HepG2 (cell line): ENCODE data around the gene VPREB3. TPM values are rescaled to one million over a fixed set of nuclear protein-coding genes. Genes with fewer than 3 reads are reported as not detected.
A peak's percentile ranks its signal among the peaks of the same experiment; 100 is the strongest.

Experiments used
- BORCS8-MEF2B ChIP-seq: sonication (generic); formaldehyde crosslinking; IDR thresholded peaks from 2 replicates; pipeline ENCODE4 v1.8.0; 2022; ENCODE audit warnings: mild to moderate bottlenecking, missing genetic modification reagents
- NAIF1 ChIP-seq: sonication (generic); formaldehyde crosslinking; IDR thresholded peaks from 2 replicates; pipeline ENCODE4 v1.5.0; 2020; ENCODE audit warnings: mild to moderate bottlenecking, missing genetic modification reagents, borderline replicate concordance
- NFKB2 ChIP-seq: sonication (generic); formaldehyde crosslinking; IDR thresholded peaks from 2 replicates; pipeline ENCODE4 v1.4.0; 2020; ENCODE audit warnings: missing genetic modification reagents, borderline replicate concordance
- PHF8 ChIP-seq: sonication (generic); formaldehyde crosslinking; IDR thresholded peaks from 2 replicates; pipeline ENCODE4 v1.5.0; 2020; ENCODE audit warnings: missing genetic modification reagents
- SIN3A ChIP-seq: IDR thresholded peaks from 2 replicates; pipeline ENCODE4 v1.6.1; 2011; ENCODE audit warnings: low read depth, mild to moderate bottlenecking, control low read depth, low read length, borderline replicate concordance
- SIX4 ChIP-seq: sonication (generic); formaldehyde crosslinking; IDR thresholded peaks from 2 replicates; pipeline ENCODE4 v1.4.0; 2020; ENCODE audit warnings: missing genetic modification reagents
- TEAD2 ChIP-seq: sonication (generic); formaldehyde crosslinking; IDR thresholded peaks from 2 replicates; pipeline ENCODE4 v1.9.0; 2021; ENCODE audit warnings: missing genetic modification reagents
- THRA ChIP-seq: sonication (generic); formaldehyde crosslinking; IDR thresholded peaks from 2 replicates; pipeline ENCODE4 v1.4.0; 2020; ENCODE audit warnings: missing genetic modification reagents, borderline replicate concordance
- USF2 ChIP-seq, 2 experiments: sonication (generic) in 1 of 2; formaldehyde crosslinking in 1 of 2; IDR thresholded peaks; 2 replicates each; pipeline versions ENCODE4 v1.5.1 to v1.6.1; 2011 to 2020; ENCODE audit warnings: borderline replicate concordance in 1 of 2, low read depth in 1 of 2, low read length in 1 of 2, mild to moderate bottlenecking in 1 of 2, missing genetic modification reagents in 1 of 2, moderate library complexity in 1 of 2
- XBP1 ChIP-seq: sonication (generic); formaldehyde crosslinking; IDR thresholded peaks from 2 replicates; pipeline ENCODE4 v1.5.0; 2020; ENCODE audit warnings: missing genetic modification reagents
- YEATS2 ChIP-seq: sonication (generic); formaldehyde crosslinking; IDR thresholded peaks from 2 replicates; pipeline ENCODE4 v1.4.0; 2020; ENCODE audit warnings: missing genetic modification reagents, borderline replicate concordance
- ZHX2 ChIP-seq, 2 experiments: sonication (generic) in 1 of 2; formaldehyde crosslinking in 1 of 2; IDR thresholded peaks; 2 replicates each; pipeline versions ENCODE4 v1.6.1 to v1.9.0; 2014 to 2022; ENCODE audit warnings: antibody characterized with exemption in 1 of 2, borderline replicate concordance in 1 of 2, inconsistent platforms in 1 of 2, low read depth in 1 of 2, missing genetic modification reagents in 1 of 2
- ZNF501 ChIP-seq: sonication (generic); formaldehyde crosslinking; IDR thresholded peaks from 2 replicates; pipeline ENCODE4 v1.5.1; 2020; ENCODE audit warnings: mild to moderate bottlenecking, moderate library complexity, missing genetic modification reagents
- ZNF546 ChIP-seq: sonication (generic); formaldehyde crosslinking; conservative IDR thresholded peaks from 2 replicates; pipeline ENCODE4 v1.8.1; 2023; ENCODE audit warnings: mild to moderate bottlenecking, missing genetic modification reagents
- ZNF713 ChIP-seq: sonication (generic); formaldehyde crosslinking; IDR thresholded peaks from 2 replicates; pipeline ENCODE4 v1.4.0; 2020; ENCODE audit warnings: mild to moderate bottlenecking, missing genetic modification reagents
- ZNF883 ChIP-seq: sonication (generic); formaldehyde crosslinking; IDR thresholded peaks from 2 replicates; pipeline ENCODE4 v1.5.1; 2020; ENCODE audit warnings: mild to moderate bottlenecking, missing genetic modification reagents; ENCODE audit errors: not compliant biosample characterization
- polyA plus RNA-seq, 8 experiments: library from polyadenylated mRNA; depleted of rRNA in 3 of 8; stranded (reverse) in 7 of 8; unstranded in 1 of 8; fragments of >200 nt; fragmentation: Illumina TruSeq in 4 of 8; extraction: Trizol in 4 of 8; gene quantifications; 2 replicates each; pipeline versions ENCODE4 v1.2.1 to v1.2.3, GENCODE V29; 2011 to 2016; ENCODE audit warnings: low read depth in 4 of 8, missing spikeins in 1 of 8, mixed read lengths in 1 of 8; ENCODE audit not compliant: insufficient read depth in 1 of 8
- total RNA-seq, 5 experiments: library from RNA; depleted of rRNA; stranded (reverse); fragments of >200 nt; fragmentation: Illumina TruSeq; extraction: Trizol; gene quantifications; 2 replicates each; pipeline ENCODE4 v1.2.3, GENCODE V29; 2016; ENCODE audit warnings: low read depth in 1 of 5

VPREB3 gene
- total and polyA plus RNA-seq, 2 of the 13 experiments (the other 11 are each of a cell fraction or from before 2014, with no cell fraction given), result 0.22 TPM; not detected in 1

- TF ChIP-seq ZHX2 (IDR thresholded peaks at IDR 0.05; ENCODE audit: low read depth) (peak; percentile 40; the same call in 1 of the 2 replicates), ZHX2 (CRISPR knock-in tag; IDR thresholded peaks at IDR 0.05; ENCODE audit: borderline replicate concordance) (no peak), USF2 (IDR thresholded peaks at IDR 0.05; ENCODE audit: low read depth, low read length) (no peak), USF2 (CRISPR knock-in tag; IDR thresholded peaks at IDR 0.05; ENCODE audit: borderline replicate concordance) (no peak), THRA (CRISPR knock-in tag) (0 out of 2 replicates have a peak, but pooled peaks have one; percentile 9), NFKB2 (CRISPR knock-in tag) (peak; percentile 72; the same call in 1 of the 2 replicates), XBP1 (CRISPR knock-in tag) (no peak), SIN3A (no peak; the same call in 1 of the 2 replicates), NAIF1 (no peak), SIX4 (no peak), PHF8 (CRISPR knock-in tag) (peak; percentile 81), ZNF713 (CRISPR knock-in tag) (peak; percentile 42; the same call in 1 of the 2 replicates), YEATS2 (CRISPR knock-in tag) (peak; percentile 18; the same call in 1 of the 2 replicates), BORCS8-MEF2B (0 out of 2 replicates have a peak, but pooled peaks have one; percentile 23), TEAD2 (no peak), ZNF883 (CRISPR knock-in tag) (no peak), ZNF546 (peak; percentile 78; the same call in 1 of the 2 replicates), ZNF501 (CRISPR knock-in tag) (peak; percentile 31; the same call in 1 of the 2 replicates)
These were observed 3.3 kb downstream of the VPREB3 start, which contains the start of gene ZNF70 (continued) for GRCh38 chr22:23750714-23751440.
